HG03060 (cell line): Measurements from ENCODE around the gene ANXA4.
"Not testable (repeated sequence)": the region's sequence is repeated elsewhere in the genome, so short reads cannot be mapped to it uniquely, and the experiment has no call there.

ENCODE experiments used
- ATAC-seq: cut with Tn5 transposase; IDR thresholded peaks from one replicate; pipeline ENCODE4 v1.9.1; 2021; ENCODE audit warnings: low read depth, moderate number of reproducible peaks; ENCODE audit not compliant: unreplicated experiment

The ANXA4 gene

GRCh38 chr2:69741575-69742321 is at the start of gene ANXA4:
Gene ANXA4, plus strand, starts transcription at chr2:69742134. Its CDS starts 39,432 bp downstream, at chr2:69781566.
- ATAC-seq, result peak; percentile 61

DNA sequence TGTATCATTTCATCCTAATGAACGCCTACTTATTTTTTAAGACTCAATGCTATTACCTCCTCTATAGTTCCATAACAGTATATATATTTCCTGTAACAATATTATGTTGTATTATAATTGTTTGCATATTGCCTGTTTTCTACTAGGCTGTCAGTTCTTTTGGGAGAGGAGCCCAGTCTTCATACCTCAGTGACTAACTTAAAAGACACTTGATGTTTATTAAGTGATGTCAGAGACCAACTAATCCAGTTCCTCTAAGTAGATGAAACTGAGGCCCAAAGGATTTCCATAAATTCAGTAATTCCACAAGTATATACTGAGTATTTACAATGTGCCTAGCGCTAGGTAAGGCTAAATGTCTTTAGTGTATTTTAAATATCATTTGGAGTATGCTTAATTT is 49.5 kb upstream of the ANXA4 start:
- no peak for ATAC-seq

DNA sequence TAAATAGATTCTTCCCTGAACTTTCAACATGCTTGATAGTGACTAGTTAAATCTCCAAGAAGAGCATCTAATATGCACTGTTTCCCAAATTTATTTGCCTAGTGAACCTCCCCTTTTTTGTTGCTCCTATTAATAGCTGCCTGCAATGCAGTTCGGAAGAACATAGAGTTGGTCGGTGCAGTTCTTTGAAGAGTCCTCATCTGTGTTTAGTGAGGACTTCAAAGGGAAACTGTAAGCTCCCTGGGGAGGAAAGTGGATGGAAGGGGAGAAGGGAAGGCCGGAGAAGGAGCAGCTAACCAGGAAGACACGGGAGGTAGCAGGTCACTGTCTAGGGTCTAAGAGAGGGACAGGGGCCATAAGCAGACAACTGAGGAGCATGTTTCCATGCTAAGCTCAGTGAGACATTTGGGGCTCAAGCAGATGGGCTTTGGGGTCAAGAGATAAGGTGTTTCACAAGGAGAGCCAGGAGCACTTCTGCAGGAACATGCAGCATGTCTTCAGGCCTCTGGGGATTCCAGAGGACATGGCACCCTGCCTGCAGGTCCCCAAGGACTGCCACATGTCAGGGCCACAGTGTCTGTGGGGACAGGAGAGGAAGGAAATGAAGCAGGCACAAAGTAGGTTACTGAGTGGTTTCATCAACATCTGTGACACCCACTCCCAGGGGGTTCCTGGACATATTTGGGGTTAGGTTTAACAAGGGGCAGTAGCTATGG is 48.7 kb upstream of the ANXA4 start:
- peak; percentile 71 for ATAC-seq

GRCh38 chr2:69693775-69694450 is 48.0 kb upstream of the ANXA4 start:
- ATAC-seq, result no peak

- no peak for ATAC-seq
Observed at GRCh38 chr2:69694894-69695849, 46.8 kb upstream of the ANXA4 start.

DNA sequence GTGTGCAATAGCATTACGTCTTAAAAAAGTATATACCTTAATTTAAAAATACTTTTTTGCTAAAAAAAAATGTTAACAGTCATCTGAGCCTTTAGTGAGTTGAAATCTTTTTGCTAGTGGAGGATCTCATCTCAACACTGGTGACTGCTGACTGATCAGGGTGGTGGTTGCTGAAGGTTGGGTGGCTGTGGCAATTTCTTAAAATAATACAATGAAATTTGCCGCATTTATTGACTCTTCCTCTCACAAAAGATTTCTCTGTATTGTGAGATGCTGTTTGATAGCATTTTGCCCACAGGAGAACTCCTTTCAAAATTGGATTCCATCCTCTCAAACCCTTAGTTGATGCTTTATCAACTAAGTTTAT is 46.1 kb upstream of the ANXA4 start:
- ATAC-seq, result no peak

- no peak for ATAC-seq
Observed at GRCh38 chr2:69700381-69700780, 41.6 kb upstream of the ANXA4 start.

GRCh38 chr2:69701100-69701945 is 40.6 kb upstream of the ANXA4 start:
- no peak for ATAC-seq

DNA sequence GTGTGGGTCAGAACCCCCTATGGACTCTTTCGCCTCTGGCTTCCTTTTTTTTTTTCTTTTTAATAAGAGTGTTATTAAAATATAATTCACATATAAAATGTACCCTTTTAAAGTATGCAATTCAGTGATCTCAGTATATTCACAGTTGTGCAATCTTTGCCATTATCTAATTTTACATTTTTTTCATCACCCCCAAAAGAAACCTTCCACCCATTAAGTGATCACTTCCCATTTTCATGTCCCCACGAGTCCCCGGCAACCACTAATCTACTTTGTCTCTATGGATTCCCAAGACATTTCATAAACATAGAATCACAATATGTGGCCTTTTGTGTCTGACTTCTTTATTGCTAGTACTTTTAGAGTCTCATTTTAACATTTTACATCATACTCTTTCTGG is 38.7 kb upstream of the ANXA4 start:
- ATAC-seq, result no peak

DNA sequence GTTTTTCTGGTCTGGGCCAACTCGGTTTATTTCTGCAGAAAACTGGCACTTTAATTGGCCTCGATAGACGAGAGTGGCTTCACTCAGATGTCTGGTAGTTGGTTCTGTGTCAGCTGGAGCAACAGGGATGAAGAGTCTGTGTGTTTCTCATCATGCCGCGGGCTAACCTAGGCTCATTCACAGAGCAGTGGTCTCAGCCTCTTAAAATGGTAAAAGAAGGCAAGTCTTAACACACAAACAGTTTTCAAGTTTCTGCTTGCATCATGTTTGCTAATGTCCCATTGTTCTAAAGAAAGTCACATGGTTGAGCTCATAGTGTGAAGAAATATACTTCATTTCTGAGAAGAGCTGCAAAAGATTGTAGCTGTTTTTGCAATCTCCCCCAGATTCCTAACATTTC is 37.5 kb upstream of the ANXA4 start:
- ATAC-seq, result no peak

GRCh38 chr2:69709290-69709689 is 32.6 kb upstream of the ANXA4 start:
- ATAC-seq, result no peak

- no peak for ATAC-seq
Observed at GRCh38 chr2:69711971-69712370, 30.0 kb upstream of the ANXA4 start.

- ATAC-seq, result no peak
Observed at GRCh38 chr2:69714024-69714423, 27.9 kb upstream of the ANXA4 start.

GRCh38 chr2:69714539-69715220 is 27.3 kb upstream of the ANXA4 start:
- not testable (repeated sequence) for ATAC-seq

DNA sequence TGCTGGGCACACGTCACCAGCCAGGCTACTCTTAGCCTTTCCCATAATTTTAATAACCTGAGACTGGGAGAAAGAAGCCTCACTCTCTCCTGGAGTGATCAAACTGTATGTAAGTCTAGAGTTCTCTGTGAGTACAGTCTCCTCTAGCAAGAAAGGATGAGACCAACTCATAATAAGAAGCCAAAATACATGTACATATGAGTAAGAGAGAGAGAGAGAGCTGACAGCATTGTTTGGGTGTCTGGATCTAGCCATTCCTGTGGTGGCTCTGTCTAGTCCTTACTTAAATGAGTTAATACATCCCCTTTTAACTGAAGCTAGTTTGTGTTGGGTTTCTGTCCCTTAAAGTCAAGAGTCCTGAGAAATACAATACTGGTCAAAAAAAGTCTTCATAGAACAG is 26.0 kb upstream of the ANXA4 start:
- ATAC-seq, result no peak

- no peak for ATAC-seq
Observed at GRCh38 chr2:69716555-69717120, 25.3 kb upstream of the ANXA4 start.

- no peak for ATAC-seq
Observed at GRCh38 chr2:69717186-69717585, 24.7 kb upstream of the ANXA4 start.

- ATAC-seq, result no peak
Observed at GRCh38 chr2:69717861-69718273, 24.1 kb upstream of the ANXA4 start.
